ENCODE data around the gene DEPDC1. TPM values are rescaled to one million over a fixed set of nuclear protein-coding genes. Genes with fewer than 3 reads are reported as not detected.

DEPDC1 gene
- total RNA-seq, 2 experiments from 2014 or later = not detected

DNA sequence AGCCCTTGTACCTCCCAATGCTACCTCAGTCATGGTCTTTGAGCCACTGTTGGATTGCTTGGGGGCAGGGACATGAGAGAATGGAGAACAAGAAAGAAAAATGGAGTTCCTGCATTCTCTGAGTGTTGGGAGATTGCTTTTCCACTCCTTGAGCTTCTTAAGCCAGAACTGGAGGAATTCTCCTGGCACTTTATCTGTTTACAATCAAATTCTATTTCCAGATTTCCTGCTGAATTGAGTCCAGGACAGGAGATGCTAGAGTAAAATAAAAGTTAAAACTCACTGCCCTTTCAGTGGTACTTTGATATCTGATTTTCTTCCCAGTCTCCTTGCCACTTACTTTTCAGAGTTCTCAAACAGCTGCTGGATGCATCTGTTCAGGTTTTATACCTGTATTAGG lies 24.4 kb upstream of the DEPDC1 start:
- intact Hi-C loops (cut with DNase I, micrococcal nuclease) = no loop called here
- ChIA-PET CTCF (no interaction called here), POLR2A (no interaction called here)
- Histone ChIP-seq H3K27ac (ENCODE audit: low read depth in 1 of 2, low read length in 2 of 2) (no peak overlapping the region), H3K4me1 (ENCODE audit: insufficient read depth, low read length) (no peaks in the 10 kb centered on the region), H3K9me3 (ENCODE audit: control insufficient read depth in 1 of 2, insufficient read depth in 1 of 2, low read length in 2 of 2) (no peaks in the 10 kb centered on the region), H3K4me3 (ENCODE audit: low read length) (no peak overlapping the region), H3K27me3 (ENCODE audit: control insufficient read depth in 1 of 2, insufficient read depth in 2 of 2, low read length in 2 of 2) (peaks cover 3% of the 10 kb centered on the region in 2 experiments), H3K36me3 (ENCODE audit: insufficient read depth, low read length) (no peaks in the 10 kb centered on the region)
- TF ChIP-seq, protein P1, sequence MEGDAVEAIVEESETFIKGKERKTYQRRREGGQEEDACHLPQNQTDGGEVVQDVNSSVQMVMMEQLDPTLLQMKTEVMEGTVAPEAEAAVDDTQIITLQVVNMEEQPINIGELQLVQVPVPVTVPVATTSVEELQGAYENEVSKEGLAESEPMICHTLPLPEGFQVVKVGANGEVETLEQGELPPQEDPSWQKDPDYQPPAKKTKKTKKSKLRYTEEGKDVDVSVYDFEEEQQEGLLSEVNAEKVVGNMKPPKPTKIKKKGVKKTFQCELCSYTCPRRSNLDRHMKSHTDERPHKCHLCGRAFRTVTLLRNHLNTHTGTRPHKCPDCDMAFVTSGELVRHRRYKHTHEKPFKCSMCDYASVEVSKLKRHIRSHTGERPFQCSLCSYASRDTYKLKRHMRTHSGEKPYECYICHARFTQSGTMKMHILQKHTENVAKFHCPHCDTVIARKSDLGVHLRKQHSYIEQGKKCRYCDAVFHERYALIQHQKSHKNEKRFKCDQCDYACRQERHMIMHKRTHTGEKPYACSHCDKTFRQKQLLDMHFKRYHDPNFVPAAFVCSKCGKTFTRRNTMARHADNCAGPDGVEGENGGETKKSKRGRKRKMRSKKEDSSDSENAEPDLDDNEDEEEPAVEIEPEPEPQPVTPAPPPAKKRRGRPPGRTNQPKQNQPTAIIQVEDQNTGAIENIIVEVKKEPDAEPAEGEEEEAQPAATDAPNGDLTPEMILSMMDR (IDR thresholded peaks at IDR 0.05) = no peak
- ATAC-seq (ENCODE audit: poor library complexity) = no peak
- DNase-seq = no peak
- Mint-ChIP-seq H3K9me3 (no peaks in the 10 kb centered on the region), H3K4me3 (no peak overlapping the region), H3K36me3 (ENCODE audit: low read depth) (no peaks in the 10 kb centered on the region), H3K27ac (no peak overlapping the region), H3K27me3 (peaks cover 8% of the 10 kb centered on the region), H3K4me1 (ENCODE audit: low read depth) (no peaks in the 10 kb centered on the region)

DNA sequence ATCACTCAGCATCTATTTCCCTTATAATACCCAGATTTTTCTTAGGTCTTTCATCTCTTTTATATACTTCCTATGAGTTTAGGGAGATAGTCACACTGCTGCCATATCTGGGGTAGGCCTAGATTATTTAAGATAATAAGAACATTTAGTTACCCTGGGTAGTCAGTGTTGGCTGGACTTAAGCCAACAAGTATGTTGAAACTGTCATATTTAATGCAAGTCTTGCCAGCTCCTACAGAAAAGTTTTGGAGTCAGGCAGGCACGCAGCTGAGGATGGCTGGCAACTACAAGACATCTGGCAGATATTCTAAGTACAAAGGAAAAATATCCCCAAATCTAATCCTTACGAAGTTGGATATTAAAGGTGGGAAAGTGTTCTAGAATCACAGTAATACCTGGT lies 19.2 kb upstream of the DEPDC1 start:
- POLR2A ChIA-PET = no interaction called here
- TF ChIP-seq, protein P1 (IDR thresholded peaks at IDR 0.05) = no peak
- H3K9me3 Mint-ChIP-seq = no peaks in the 10 kb centered on the region
- Histone ChIP-seq H3K27me3 (ENCODE audit: control insufficient read depth in 1 of 2, insufficient read depth in 2 of 2, low read length in 2 of 2) (peaks cover 1% of the 10 kb centered on the region in 2 experiments), H3K9me3 (ENCODE audit: control insufficient read depth in 1 of 2, insufficient read depth in 1 of 2, low read length in 2 of 2) (no peaks in the 10 kb centered on the region), H3K27ac (ENCODE audit: low read depth in 1 of 2, low read length in 2 of 2) (no peak overlapping the region), H3K4me3 (ENCODE audit: low read length) (no peak overlapping the region), H3K36me3 (ENCODE audit: insufficient read depth, low read length) (no peaks in the 10 kb centered on the region), H3K4me1 (ENCODE audit: insufficient read depth, low read length) (no peaks in the 10 kb centered on the region)
- no peaks in the 10 kb centered on the region for H3K27me3 Mint-ChIP-seq
- no peaks in the 10 kb centered on the region for H3K4me1 Mint-ChIP-seq (ENCODE audit: low read depth)
- DNase-seq (no peak), ATAC-seq (ENCODE audit: poor library complexity) (no peak)
- H3K4me3 Mint-ChIP-seq = no peak overlapping the region
- intact Hi-C loops (cut with DNase I, micrococcal nuclease) = no loop called here
- H3K36me3 Mint-ChIP-seq (ENCODE audit: low read depth) = no peaks in the 10 kb centered on the region
- CTCF ChIA-PET = no interaction called here
- H3K27ac Mint-ChIP-seq = no peak overlapping the region

DNA sequence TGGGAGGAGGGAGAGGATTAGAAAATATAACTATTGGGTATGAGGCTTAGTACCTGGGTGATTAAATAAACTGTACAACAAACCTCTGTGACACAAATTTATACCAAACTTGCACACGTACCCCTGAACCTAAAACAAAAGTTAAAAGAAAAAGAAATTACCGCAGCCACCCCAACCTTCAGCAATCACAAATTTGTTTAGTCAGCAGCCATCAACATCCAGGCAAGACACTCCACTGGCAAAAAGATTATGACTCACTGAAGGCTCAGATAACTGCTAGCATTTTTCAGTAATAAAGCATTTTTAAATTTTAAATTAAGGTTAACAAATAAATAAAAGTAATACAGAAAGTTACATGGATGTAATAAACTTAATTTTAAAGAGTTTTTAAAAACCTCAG lies 14.4 kb upstream of the DEPDC1 start:
- Mint-ChIP-seq H3K27ac (no peak overlapping the region), H3K36me3 (ENCODE audit: low read depth) (no peaks in the 10 kb centered on the region), H3K27me3 (no peaks in the 10 kb centered on the region), H3K4me3 (no peak overlapping the region), H3K4me1 (ENCODE audit: low read depth) (no peaks in the 10 kb centered on the region), H3K9me3 (peaks cover 2% of the 10 kb centered on the region)
- intact Hi-C loops (cut with DNase I, micrococcal nuclease) = no loop called here
- ChIA-PET POLR2A (no interaction called here), CTCF (no interaction called here)
- no peaks in the 10 kb centered on the region for H3K27me3 ChIP-seq (ENCODE audit: control insufficient read depth in 1 of 2, insufficient read depth in 2 of 2, low read length in 2 of 2)
- H3K9me3 ChIP-seq (ENCODE audit: control insufficient read depth in 1 of 2, insufficient read depth in 1 of 2, low read length in 2 of 2) = no peaks in the 10 kb centered on the region
- no peak overlapping the region for H3K4me3 ChIP-seq (ENCODE audit: low read length)
- TF ChIP-seq, protein P1 (IDR thresholded peaks at IDR 0.05) = no peak
- no peak overlapping the region for H3K27ac ChIP-seq (ENCODE audit: low read depth in 1 of 2, low read length in 2 of 2)
- ATAC-seq (ENCODE audit: poor library complexity) (no peak), DNase-seq (no peak)
- no peaks in the 10 kb centered on the region for H3K4me1 ChIP-seq (ENCODE audit: insufficient read depth, low read length)
- H3K36me3 ChIP-seq (ENCODE audit: insufficient read depth, low read length) = no peaks in the 10 kb centered on the region

Data from CD4-positive, alpha-beta T cell (primary cell).